NCI-H2171 (cell line): Measurements from ENCODE around the gene POU6F1.

Experiments used
- DNase-seq: peaks from one replicate; lab custom pipeline; 2025; lab: John Stamatoyannopoulos, UW

Gene POU6F1

GRCh38 chr12:51162217-51162616 is 55.6 kb downstream of the POU6F1 start:
- DNase-seq = no peak

GRCh38 chr12:51160814-51161459 is 56.9 kb downstream of the POU6F1 start:
- DNase-seq = no peak

DNA sequence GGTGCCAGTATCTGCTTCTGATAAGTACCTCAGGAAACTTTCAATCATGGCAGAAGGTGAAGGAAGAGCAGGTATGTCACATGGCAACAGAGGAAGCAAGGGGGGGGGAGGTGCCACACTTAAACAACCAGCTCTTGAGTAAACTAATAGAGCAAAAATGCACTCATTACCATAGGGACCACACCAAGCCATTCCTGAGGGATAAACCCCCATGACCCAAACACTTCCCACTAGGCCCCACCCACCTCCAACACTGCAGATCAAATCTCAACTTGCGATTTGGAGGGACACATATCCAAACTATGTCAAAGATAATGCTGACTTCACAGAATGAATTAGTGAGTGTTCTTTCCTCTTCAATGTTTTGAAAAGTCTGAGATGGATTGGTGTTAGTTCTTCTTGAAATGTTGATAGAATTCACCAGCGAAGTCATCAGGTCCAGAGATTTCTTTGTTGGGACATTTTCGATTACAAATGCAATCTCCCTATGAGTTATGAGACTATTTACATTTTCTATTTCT is 61.6 kb downstream of the POU6F1 start:
- DNase-seq = no peak

DNA sequence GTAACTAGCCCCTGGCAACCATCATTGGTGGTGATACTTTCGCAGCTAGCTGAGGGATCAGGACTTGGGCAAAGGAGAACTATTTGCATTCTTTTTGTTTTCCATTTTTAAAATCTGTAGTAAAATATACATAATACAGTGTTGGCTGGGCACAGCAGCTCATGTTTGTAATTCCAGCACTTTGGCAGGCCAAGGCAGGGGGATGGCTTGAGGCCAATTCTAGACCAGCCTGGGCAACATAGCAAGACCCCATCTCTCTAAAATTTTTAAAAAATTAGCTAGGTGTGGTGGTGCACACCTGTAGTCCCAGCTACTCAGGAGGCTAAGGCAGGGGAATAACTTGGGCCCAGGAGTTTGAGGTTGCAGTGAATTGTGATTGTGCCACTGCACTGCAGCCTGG is 64.9 kb downstream of the POU6F1 start:
- DNase-seq = no peak

GRCh38 chr12:51150777-51151176 is 67.1 kb downstream of the POU6F1 start:
- DNase-seq = no peak

DNA sequence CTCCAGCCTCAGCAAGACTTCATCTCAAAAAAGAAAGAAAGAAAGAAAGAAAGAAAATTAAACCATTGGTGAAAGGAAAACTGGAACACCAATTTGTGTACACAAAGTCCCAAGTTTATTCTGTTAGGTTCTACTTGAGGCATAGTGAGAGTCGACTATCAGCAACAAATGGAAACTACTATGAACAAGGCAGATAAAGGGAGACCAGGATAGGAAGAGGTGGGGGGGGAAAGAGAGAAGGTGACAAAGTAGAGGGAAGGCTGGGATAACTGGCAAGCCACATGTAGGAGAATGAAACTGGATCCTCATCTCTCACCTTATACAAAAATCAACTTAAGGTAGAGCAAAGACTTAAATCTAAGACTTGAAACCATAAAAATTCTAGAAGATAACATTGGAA is 70.6 kb downstream of the POU6F1 start:
- no peak for DNase-seq

- DNase-seq = no peak
Measured at GRCh38 chr12:51139292-51139844, 78.5 kb downstream of the POU6F1 start.
